Measurements from ENCODE around the gene TRAM2.

The TRAM2 gene

GRCh38 chr6:52572536-52572935 lies 4.3 kb downstream of the TRAM2 start:
- in situ Hi-C loops (cut with HindIII; ENCODE audit: low sequenced_read_pairs), result no loop called here
- DNase-seq (ENCODE audit: low read depth, low spot score), result no peak
- no peak overlapping the region for H3K4me3 ChIP-seq (ENCODE audit: low read depth, low read length)
- no peak for TF ChIP-seq CTCF (IDR thresholded peaks at IDR 0.05; ENCODE audit: low read depth, low read length)

- no peak for TF ChIP-seq CTCF (IDR thresholded peaks at IDR 0.05; ENCODE audit: low read depth, low read length)
- no peak overlapping the region for H3K4me3 ChIP-seq (ENCODE audit: low read depth, low read length)
- no peak for DNase-seq (ENCODE audit: low read depth, low spot score)
- in situ Hi-C loops (cut with HindIII; ENCODE audit: low sequenced_read_pairs), result no loop called here
Observed at GRCh38 chr6:52571099-52571755, 5.6 kb downstream of the TRAM2 start.

DNA sequence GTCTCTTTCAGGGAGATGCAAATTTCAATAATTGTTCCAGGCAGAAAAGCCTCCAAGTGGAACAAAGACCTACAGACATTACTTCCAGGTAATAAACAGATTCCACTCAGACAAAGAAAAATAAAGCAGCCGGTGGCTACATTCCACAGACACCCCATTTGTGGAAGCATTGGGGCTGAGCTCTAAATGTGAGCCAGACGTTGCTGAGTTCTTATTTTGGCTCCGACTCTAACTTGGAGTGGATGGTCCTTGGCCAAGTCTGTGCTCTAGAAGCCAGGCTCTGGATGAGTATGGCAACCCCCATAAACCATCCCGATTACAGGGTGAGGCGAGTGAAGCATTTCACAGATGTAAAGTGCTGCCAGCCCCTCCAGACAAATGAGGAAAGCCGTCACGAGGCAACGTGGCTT lies 6.6 kb downstream of the TRAM2 start:
- DNase-seq (ENCODE audit: low read depth, low spot score), result no peak
- in situ Hi-C loops (cut with HindIII; ENCODE audit: low sequenced_read_pairs), result no loop called here
- no peak overlapping the region for H3K4me3 ChIP-seq (ENCODE audit: low read depth, low read length)
- no peak for TF ChIP-seq CTCF (IDR thresholded peaks at IDR 0.05; ENCODE audit: low read depth, low read length)

DNA sequence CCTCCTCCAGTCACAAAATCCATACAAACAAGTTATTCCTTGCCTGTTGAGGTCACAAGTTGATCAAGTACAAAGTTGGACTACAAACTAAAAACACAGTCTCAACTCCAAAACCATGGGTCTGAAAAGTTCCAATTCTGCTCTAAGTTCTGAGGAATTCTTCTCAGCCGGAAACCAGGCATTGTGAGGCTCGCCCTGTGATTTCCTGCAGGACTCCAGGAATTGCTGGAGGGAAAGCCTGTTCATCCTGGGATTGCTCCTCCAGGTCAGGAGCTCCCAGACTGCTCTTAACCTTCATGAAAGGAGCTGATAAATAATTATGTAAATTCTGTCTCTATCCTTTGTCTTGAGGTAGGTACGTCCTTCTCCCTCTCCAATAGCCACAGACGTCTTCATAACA lies 8.5 kb downstream of the TRAM2 start:
- DNase-seq (ENCODE audit: low read depth, low spot score), result no peak
- H3K4me3 ChIP-seq (ENCODE audit: low read depth, low read length), result no peak overlapping the region
- no peak for TF ChIP-seq CTCF (IDR thresholded peaks at IDR 0.05; ENCODE audit: low read depth, low read length)
- in situ Hi-C loops (cut with HindIII; ENCODE audit: low sequenced_read_pairs), result no loop called here

- peak; percentile 84 for DNase-seq (ENCODE audit: low read depth, low spot score)
- no peak overlapping the region for H3K4me3 ChIP-seq (ENCODE audit: low read depth, low read length)
- in situ Hi-C loops (cut with HindIII; ENCODE audit: low sequenced_read_pairs), result no loop called here
- TF ChIP-seq CTCF (IDR thresholded peaks at IDR 0.05; ENCODE audit: low read depth, low read length), result no peak
Observed at GRCh38 chr6:52566853-52567279, 10.0 kb downstream of the TRAM2 start.

- in situ Hi-C loops (cut with HindIII; ENCODE audit: low sequenced_read_pairs), result no loop called here
- no peak for DNase-seq (ENCODE audit: low read depth, low spot score)
- TF ChIP-seq CTCF (IDR thresholded peaks at IDR 0.05; ENCODE audit: low read depth, low read length), result no peak
- H3K4me3 ChIP-seq (ENCODE audit: low read depth, low read length), result no peak overlapping the region
Observed at GRCh38 chr6:52566201-52566600, 10.7 kb downstream of the TRAM2 start.
